Activated B cell treated with CpG ODN at 0.5 μM for 24 hours (primary cell): Measurements from ENCODE around the gene DIRAS1. TPM values are rescaled to one million over a fixed set of nuclear protein-coding genes. Genes with fewer than 3 reads are reported as not detected.

Source experiments
- ATAC-seq: fragments of 200-7000 bp; cut with Tn5 transposase; one replicate; pipeline ENCODE4 v1.10.0; 2021; ENCODE audit warnings: low read depth, mild to moderate bottlenecking, moderate library complexity
- CTCF ChIA-PET: fragments of 350-600 bp; sonication (Branson Sonifier 250); formaldehyde crosslinking; loops from one replicate; lab custom pipeline; 2021; ENCODE audit warnings: antibody characterized with exemption; lab: Charles Lee
- POLR2A ChIA-PET: fragments of 350-600 bp; sonication (Branson Sonifier 250); formaldehyde crosslinking; loops from one replicate; lab custom pipeline; 2021; ENCODE audit warnings: antibody characterized with exemption; lab: Charles Lee
- DNase-seq: peaks from one replicate; pipeline ENCODE4 v3.0.0; 2022
- H3K27ac Mint-ChIP-seq: one replicate; pipeline ENCODE4 v1.8.0; 2020; ENCODE audit warnings: mixed read lengths
- H3K27me3 Mint-ChIP-seq: one replicate; pipeline ENCODE4 v1.8.0; 2021; ENCODE audit warnings: mixed read lengths
- H3K36me3 Mint-ChIP-seq: one replicate; pipeline ENCODE4 v1.8.0; 2021; ENCODE audit warnings: low read depth, mixed read lengths
- H3K4me1 Mint-ChIP-seq: one replicate; pipeline ENCODE4 v1.8.0; 2021; ENCODE audit warnings: mixed read lengths
- H3K4me3 Mint-ChIP-seq: one replicate; pipeline ENCODE4 v1.8.0; 2020; ENCODE audit warnings: mild to moderate bottlenecking, mixed read lengths
- H3K9me3 Mint-ChIP-seq: one replicate; pipeline ENCODE4 v1.8.0; 2020; ENCODE audit warnings: mixed read lengths
- intact Hi-C: fragments of 100-400 bp; cut with micrococcal nuclease; formaldehyde crosslinking; loops from one replicate; pipeline ENCODE4 v1.15.1; 2024
- total RNA-seq: library from RNA; stranded (reverse); gene quantifications from 2 replicates; pipeline ENCODE4 v1.2.3, GENCODE V29; 2022
- TF ChIP-seq, protein P1 (sequence below): fragments of 200-600 bp; IDR thresholded peaks from one replicate; pipeline ENCODE4 v1.8.0; 2022; ENCODE audit warnings: antibody characterized with exemption, mild to moderate bottlenecking

The DIRAS1 gene
- total RNA-seq, 1 donor from 2014 or later: 6.4 TPM

DNA sequence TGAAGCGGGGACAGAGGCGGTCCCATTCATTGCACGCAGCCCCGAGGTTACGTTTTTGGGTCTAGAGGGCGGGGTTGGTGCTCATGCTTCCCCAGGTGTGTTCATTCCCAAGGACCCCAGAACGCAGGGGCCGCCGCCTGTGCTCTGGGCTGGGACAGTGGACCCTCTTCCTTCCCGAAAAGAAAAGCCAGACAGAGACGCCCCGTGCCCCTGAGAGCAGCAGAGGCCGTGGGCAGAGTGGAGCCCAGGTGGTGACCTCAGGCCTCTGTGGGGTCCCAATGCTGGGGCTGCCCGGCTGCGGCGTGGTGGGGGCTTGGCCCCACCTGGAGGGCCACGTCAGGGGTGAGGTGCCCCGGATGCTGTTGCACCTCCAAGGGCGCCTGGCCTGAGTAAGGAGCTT, 46.5 kb upstream of the DIRAS1 start:
- Mint-ChIP-seq H3K4me3 (no peak overlapping the region), H3K4me1 (peaks cover 7% of the 10 kb centered on the region), H3K36me3 (peaks cover 34% of the 10 kb centered on the region), H3K27me3 (no peaks in the 10 kb centered on the region), H3K9me3 (no peaks in the 10 kb centered on the region), H3K27ac (no peak overlapping the region)
- CTCF ChIA-PET: no interaction called here
- intact Hi-C loops: no loop called here
- POLR2A ChIA-PET: no interaction called here
- TF ChIP-seq, protein P1, sequence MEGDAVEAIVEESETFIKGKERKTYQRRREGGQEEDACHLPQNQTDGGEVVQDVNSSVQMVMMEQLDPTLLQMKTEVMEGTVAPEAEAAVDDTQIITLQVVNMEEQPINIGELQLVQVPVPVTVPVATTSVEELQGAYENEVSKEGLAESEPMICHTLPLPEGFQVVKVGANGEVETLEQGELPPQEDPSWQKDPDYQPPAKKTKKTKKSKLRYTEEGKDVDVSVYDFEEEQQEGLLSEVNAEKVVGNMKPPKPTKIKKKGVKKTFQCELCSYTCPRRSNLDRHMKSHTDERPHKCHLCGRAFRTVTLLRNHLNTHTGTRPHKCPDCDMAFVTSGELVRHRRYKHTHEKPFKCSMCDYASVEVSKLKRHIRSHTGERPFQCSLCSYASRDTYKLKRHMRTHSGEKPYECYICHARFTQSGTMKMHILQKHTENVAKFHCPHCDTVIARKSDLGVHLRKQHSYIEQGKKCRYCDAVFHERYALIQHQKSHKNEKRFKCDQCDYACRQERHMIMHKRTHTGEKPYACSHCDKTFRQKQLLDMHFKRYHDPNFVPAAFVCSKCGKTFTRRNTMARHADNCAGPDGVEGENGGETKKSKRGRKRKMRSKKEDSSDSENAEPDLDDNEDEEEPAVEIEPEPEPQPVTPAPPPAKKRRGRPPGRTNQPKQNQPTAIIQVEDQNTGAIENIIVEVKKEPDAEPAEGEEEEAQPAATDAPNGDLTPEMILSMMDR: no peak
- DNase-seq (no peak), ATAC-seq (no peak)

DNA sequence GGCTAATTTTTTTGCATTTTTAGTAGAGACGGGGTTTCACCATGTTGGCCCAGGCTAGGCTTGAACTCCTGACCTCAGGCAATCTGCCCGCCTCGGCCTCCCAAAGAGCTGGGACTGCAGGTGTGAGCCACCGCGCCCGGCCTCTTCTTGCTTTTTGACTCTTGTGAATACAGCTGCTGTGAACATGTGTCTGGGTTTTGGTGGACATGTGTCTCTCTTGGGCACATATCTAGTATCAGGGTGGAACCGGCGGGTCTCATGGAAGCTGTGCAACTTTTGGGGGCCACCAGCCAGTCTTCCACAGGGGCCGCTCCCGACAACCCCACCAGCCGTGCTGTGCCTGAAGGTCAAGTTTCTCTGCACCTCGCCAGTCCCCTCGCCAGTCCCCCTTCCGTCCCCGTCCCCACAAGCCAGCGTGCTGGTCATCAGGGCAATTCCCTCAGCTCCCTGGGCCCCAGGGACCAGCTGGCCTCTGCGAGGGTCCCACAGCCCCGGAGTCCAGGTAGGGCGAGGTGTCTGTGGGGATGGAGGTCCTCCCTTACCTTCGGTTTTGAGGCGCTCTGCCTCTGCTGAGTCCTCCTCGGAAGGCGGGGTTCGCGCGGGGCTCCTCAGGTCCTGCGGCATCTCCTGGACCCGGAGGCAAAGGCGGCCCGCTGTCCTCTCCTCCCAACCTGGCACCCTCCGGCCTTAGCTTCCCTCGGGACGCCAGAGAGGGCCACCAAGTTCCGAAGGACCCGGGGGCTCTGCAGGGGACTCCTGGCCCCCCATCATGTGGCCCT, 45.6 kb upstream of the DIRAS1 start:
- TF ChIP-seq, protein P1: no peak
- peaks cover 43% of the 10 kb centered on the region for H3K36me3 Mint-ChIP-seq
- no peaks in the 10 kb centered on the region for H3K27me3 Mint-ChIP-seq
- intact Hi-C loops: no loop called here
- H3K4me1 Mint-ChIP-seq: peaks cover 3% of the 10 kb centered on the region
- no peak overlapping the region for H3K27ac Mint-ChIP-seq
- H3K4me3 Mint-ChIP-seq: no peak overlapping the region
- no peak for DNase-seq
- CTCF ChIA-PET: no interaction called here
- no peak for ATAC-seq
- H3K9me3 Mint-ChIP-seq: no peaks in the 10 kb centered on the region
- POLR2A ChIA-PET: no interaction called here

DNA sequence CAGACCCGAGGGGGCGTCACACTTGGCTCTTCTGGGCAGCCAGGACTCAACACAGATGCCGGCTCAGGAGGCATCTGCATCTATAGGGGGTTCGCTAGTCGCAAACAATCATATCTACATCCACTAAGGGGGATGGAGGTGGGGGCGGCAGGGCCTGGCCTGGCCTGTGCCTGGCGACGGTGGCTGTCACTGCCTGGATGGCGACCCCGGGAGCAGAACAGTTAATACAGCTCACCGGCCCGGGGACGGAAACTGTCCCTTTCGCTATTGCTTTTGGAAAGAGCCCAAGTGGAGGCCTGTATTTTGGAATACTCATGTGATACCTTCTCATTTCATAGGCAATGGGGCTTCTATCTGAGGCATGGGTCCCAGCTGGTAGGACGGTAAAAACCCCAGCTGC, 44.2 kb upstream of the DIRAS1 start:
- TF ChIP-seq, protein P1: no peak
- Mint-ChIP-seq H3K36me3 (peaks cover 51% of the 10 kb centered on the region), H3K9me3 (no peaks in the 10 kb centered on the region), H3K27ac (no peak overlapping the region), H3K4me1 (peaks cover 3% of the 10 kb centered on the region), H3K27me3 (no peaks in the 10 kb centered on the region), H3K4me3 (no peak overlapping the region)
- POLR2A ChIA-PET: no interaction called here
- intact Hi-C loops: no loop called here
- DNase-seq: no peak
- no peak for ATAC-seq
- CTCF ChIA-PET: no interaction called here

DNA sequence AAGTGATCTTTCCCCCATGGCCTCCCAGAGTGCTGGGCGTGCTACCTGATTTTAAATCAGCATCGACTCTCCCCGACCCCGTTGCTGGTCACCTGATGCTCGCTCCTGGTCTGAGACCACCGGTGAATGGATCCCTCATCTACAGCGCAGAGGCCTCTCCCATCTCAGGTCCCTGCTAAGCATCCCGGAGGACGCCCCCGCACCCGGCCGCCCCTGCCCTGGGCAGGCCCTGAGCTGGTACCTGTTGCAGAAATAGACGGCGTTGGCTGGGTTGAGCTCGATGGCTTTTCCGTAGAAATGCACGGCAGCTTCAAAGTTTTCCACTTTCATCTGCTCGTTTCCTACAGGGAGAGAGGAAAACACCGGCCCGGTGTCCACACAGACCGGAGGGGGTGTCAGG, 43.8 kb upstream of the DIRAS1 start:
- Mint-ChIP-seq H3K27ac (no peak overlapping the region), H3K4me3 (no peak overlapping the region), H3K9me3 (no peaks in the 10 kb centered on the region), H3K4me1 (peaks cover under 1% of the 10 kb centered on the region), H3K27me3 (no peaks in the 10 kb centered on the region), H3K36me3 (peaks cover 54% of the 10 kb centered on the region)
- ChIA-PET CTCF (no interaction called here), POLR2A (no interaction called here)
- TF ChIP-seq, protein P1: no peak
- DNase-seq (no peak), ATAC-seq (no peak)
- intact Hi-C loops: no loop called here

DNA sequence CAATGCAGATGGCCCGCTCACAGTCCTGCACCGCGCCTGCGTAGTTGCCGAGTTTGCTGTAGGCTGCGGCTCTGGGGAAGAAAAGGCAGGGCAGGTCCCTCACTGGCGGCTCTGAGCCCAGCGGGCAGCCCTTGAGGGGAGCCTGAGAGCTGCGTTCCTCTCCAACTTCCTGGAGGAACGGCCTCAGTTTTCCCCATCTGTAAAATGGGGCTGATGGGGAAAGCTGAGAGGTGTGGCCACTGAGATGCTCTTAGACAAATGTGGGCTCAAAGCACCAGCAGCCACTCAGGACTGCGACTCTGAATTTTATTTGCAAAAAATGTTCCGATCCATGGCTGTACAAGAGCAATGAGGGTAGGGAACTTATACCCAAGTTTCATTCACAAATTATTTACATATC, 42.5 kb upstream of the DIRAS1 start:
- no peak for ATAC-seq

More for the DNA sequence above, 42.5 kb upstream of the DIRAS1 start:
- Mint-ChIP-seq H3K4me3 (no peak overlapping the region), H3K36me3 (peaks cover 64% of the 10 kb centered on the region), H3K9me3 (no peaks in the 10 kb centered on the region), H3K27me3 (no peaks in the 10 kb centered on the region), H3K4me1 (no peaks in the 10 kb centered on the region), H3K27ac (no peak overlapping the region)
- TF ChIP-seq, protein P1: no peak
- intact Hi-C loops: no loop called here
- ChIA-PET CTCF (no interaction called here), POLR2A (no interaction called here)
- no peak for DNase-seq
